NCI-H1417 (cell line): ENCODE data around the gene SORCS2.

Experiments
- DNase-seq, 3 experiments: peaks; one replicate each; lab custom pipeline; 2025; lab: John Stamatoyannopoulos, UW

Gene SORCS2

GRCh38 chr4:7393601-7394575 lies 201.6 kb downstream of the SORCS2 start:
- no peak for DNase-seq

GRCh38 chr4:7394681-7395451 lies 202.5 kb downstream of the SORCS2 start:
- DNase-seq, result peak in 2 of 3 experiments; percentile 28 to 52

- DNase-seq, result no peak
Measured at GRCh38 chr4:7395645-7396044, 203.3 kb downstream of the SORCS2 start.

- no peak for DNase-seq
Measured at GRCh38 chr4:7396186-7396910, 204.0 kb downstream of the SORCS2 start.

- DNase-seq, result no peak
Measured at GRCh38 chr4:7397206-7398103, 205.1 kb downstream of the SORCS2 start.

GRCh38 chr4:7398104-7398423 lies 205.7 kb downstream of the SORCS2 start:
- peak; percentile 88 to 99 (median 96) for DNase-seq

GRCh38 chr4:7398788-7399439 lies 206.6 kb downstream of the SORCS2 start:
- peak in 2 of 3 experiments; percentile 48 to 79 for DNase-seq

GRCh38 chr4:7399440-7400234 lies 207.3 kb downstream of the SORCS2 start:
- no peak for DNase-seq

- DNase-seq, result no peak
Measured at GRCh38 chr4:7400671-7401298, 208.4 kb downstream of the SORCS2 start.

GRCh38 chr4:7402526-7402925 lies 210.2 kb downstream of the SORCS2 start:
- peak in 2 of 3 experiments; percentile 28 to 53 for DNase-seq

- no peak for DNase-seq
Measured at GRCh38 chr4:7403001-7403400, 210.7 kb downstream of the SORCS2 start.

- no peak for DNase-seq
Measured at GRCh38 chr4:7408166-7408565, 215.8 kb downstream of the SORCS2 start.

GRCh38 chr4:7410446-7410845 lies 218.1 kb downstream of the SORCS2 start:
- DNase-seq, result peak in 2 of 3 experiments; percentile 27 to 35

- no peak for DNase-seq
Measured at GRCh38 chr4:7411491-7411890, 219.2 kb downstream of the SORCS2 start.

GRCh38 chr4:7411896-7412553 lies 219.7 kb downstream of the SORCS2 start:
- no peak for DNase-seq

- no peak for DNase-seq
Measured at GRCh38 chr4:7412554-7412912, 220.2 kb downstream of the SORCS2 start.

- DNase-seq, result no peak
Measured at GRCh38 chr4:7414046-7414445, 221.7 kb downstream of the SORCS2 start.

GRCh38 chr4:7414736-7415510 lies 222.6 kb downstream of the SORCS2 start:
- DNase-seq, result no peak
